MM.1S (cell line): ENCODE results near the gene IL22RA2.

Source experiments
- DNase-seq: peaks from one replicate; pipeline ENCODE4 v3.0.0-alpha.2; 2015
- H2AFZ ChIP-seq: fragments of 300-600 bp; sonication (generic); 2 replicates; pipeline ENCODE4 v1.6.0; 2016; ENCODE audit warnings: antibody characterized with exemption, low read length
- H3F3A ChIP-seq: fragments of 300-600 bp; sonication (generic); 2 replicates; pipeline ENCODE4 v1.6.1; 2016; ENCODE audit warnings: mild to moderate bottlenecking, antibody characterized with exemption, low read length, moderate library complexity, mixed read lengths; ENCODE audit not compliant: insufficient read depth
- H3K27ac ChIP-seq: fragments of 300-600 bp; sonication (generic); 2 replicates; pipeline ENCODE4 v1.5.1; 2016; ENCODE audit warnings: mild to moderate bottlenecking, low read length
- H3K27me3 ChIP-seq: fragments of 300-600 bp; sonication (generic); replicated peaks from 2 replicates; pipeline ENCODE4 v1.6.0; 2016; ENCODE audit warnings: low read length; ENCODE audit not compliant: insufficient read depth
- H3K36me3 ChIP-seq: fragments of 300-600 bp; sonication (generic); replicated peaks from 2 replicates; pipeline ENCODE4 v1.6.1; 2016; ENCODE audit warnings: mild to moderate bottlenecking, low read length, mixed read lengths; ENCODE audit not compliant: insufficient read depth
- H3K4me1 ChIP-seq: fragments of 300-600 bp; sonication (generic); 2 replicates; pipeline ENCODE4 v1.6.1; 2016; ENCODE audit warnings: low read length, mixed read lengths
- H3K4me2 ChIP-seq: fragments of 300-600 bp; sonication (generic); 2 replicates; pipeline ENCODE4 v1.6.0; 2016; ENCODE audit warnings: low read depth, low read length
- H3K4me3 ChIP-seq: fragments of 300-600 bp; sonication (generic); 2 replicates; pipeline ENCODE4 v1.5.1; 2016; ENCODE audit warnings: low read length, mixed read lengths
- H3K79me2 ChIP-seq: fragments of 300-600 bp; sonication (generic); 2 replicates; pipeline ENCODE4 v1.6.1; 2016; ENCODE audit warnings: mixed run types, low read length, mixed read lengths
- H3K9ac ChIP-seq: fragments of 300-600 bp; sonication (generic); 2 replicates; pipeline ENCODE4 v1.6.1; 2016; ENCODE audit warnings: low read length, mixed read lengths
- H3K9me2 ChIP-seq: fragments of 300-600 bp; sonication (generic); replicated peaks from 2 replicates; pipeline ENCODE4 v1.6.1; 2016; ENCODE audit warnings: mild to moderate bottlenecking, low read length, mixed read lengths; ENCODE audit not compliant: insufficient read depth
- H3K9me3 ChIP-seq: fragments of 300-600 bp; sonication (generic); replicated peaks from 2 replicates; pipeline ENCODE4 v1.6.1; 2016; ENCODE audit warnings: mild to moderate bottlenecking, low read length, mixed read lengths; ENCODE audit not compliant: insufficient read depth
- H4K20me1 ChIP-seq: fragments of 300-600 bp; sonication (generic); 2 replicates; pipeline ENCODE4 v1.6.1; 2016; ENCODE audit warnings: mild to moderate bottlenecking, low read length, moderate library complexity, mixed read lengths; ENCODE audit not compliant: insufficient read depth
- EZH2 ChIP-seq: fragments of 300-600 bp; sonication (generic); optimal IDR thresholded peaks from 2 replicates; pipeline ENCODE3; 2017; ENCODE audit warnings: low read depth, mild to moderate bottlenecking, antibody characterized with exemption, low read length, mixed read lengths
- EZH2phosphoT487 ChIP-seq: fragments of 300-600 bp; sonication (generic); IDR thresholded peaks from 2 replicates; pipeline ENCODE4 v1.6.1; 2018; ENCODE audit warnings: antibody characterized with exemption, low read length
- TF ChIP-seq, protein P1 (sequence below): fragments of 300-600 bp; sonication (generic); IDR thresholded peaks from 2 replicates; pipeline ENCODE4 v1.5.1; 2016; ENCODE audit warnings: antibody characterized with exemption, low read length, mixed read lengths

IL22RA2 gene

DNA sequence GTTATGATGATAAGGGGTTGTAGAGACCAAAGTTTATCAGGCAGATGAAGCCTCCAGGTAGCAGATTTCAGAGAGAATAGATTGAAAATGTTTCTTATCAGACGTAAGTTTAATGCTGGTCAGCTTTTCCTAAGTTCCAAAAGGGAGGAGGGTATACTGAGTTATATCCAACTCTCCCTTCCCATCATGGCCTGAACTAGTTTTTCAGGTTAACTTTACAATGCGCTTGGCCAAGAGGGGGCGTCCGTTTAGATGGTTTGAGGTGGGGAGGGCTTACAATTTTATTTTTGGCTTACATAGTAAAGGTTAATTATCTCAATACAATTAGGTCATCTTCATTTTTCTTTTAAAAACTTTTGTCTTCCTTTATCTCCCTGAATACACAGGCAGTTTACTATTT, 19.4 kb upstream of the IL22RA2 start:
- Histone ChIP-seq H3K9me3 (no peaks in the 10 kb centered on the region), H3K27me3 (no peaks in the 10 kb centered on the region), H3K4me1 (no peaks in the 10 kb centered on the region), H3K9me2 (no peaks in the 10 kb centered on the region), H3K4me2 (no peak overlapping the region), H3F3A (no peaks in the 10 kb centered on the region), H3K36me3 (no peaks in the 10 kb centered on the region), H3K9ac (no peak overlapping the region), H3K79me2 (no peaks in the 10 kb centered on the region), H3K4me3 (no peak overlapping the region), H3K27ac (no peak overlapping the region), H4K20me1 (no peaks in the 10 kb centered on the region), H2AFZ (no peak overlapping the region)
- TF ChIP-seq, protein P1, sequence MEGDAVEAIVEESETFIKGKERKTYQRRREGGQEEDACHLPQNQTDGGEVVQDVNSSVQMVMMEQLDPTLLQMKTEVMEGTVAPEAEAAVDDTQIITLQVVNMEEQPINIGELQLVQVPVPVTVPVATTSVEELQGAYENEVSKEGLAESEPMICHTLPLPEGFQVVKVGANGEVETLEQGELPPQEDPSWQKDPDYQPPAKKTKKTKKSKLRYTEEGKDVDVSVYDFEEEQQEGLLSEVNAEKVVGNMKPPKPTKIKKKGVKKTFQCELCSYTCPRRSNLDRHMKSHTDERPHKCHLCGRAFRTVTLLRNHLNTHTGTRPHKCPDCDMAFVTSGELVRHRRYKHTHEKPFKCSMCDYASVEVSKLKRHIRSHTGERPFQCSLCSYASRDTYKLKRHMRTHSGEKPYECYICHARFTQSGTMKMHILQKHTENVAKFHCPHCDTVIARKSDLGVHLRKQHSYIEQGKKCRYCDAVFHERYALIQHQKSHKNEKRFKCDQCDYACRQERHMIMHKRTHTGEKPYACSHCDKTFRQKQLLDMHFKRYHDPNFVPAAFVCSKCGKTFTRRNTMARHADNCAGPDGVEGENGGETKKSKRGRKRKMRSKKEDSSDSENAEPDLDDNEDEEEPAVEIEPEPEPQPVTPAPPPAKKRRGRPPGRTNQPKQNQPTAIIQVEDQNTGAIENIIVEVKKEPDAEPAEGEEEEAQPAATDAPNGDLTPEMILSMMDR = no peak
- TF ChIP-seq EZH2phosphoT487 (no peak), EZH2 (no peak)
- DNase-seq = no peak

GRCh38 chr6:137191670-137192069, 18.2 kb upstream of the IL22RA2 start:
- Histone ChIP-seq H3K27me3 (no peaks in the 10 kb centered on the region), H3K9me2 (no peaks in the 10 kb centered on the region), H3K36me3 (no peaks in the 10 kb centered on the region), H3F3A (no peaks in the 10 kb centered on the region), H3K4me3 (no peak overlapping the region), H2AFZ (no peak overlapping the region), H3K27ac (no peak overlapping the region), H3K9ac (no peak overlapping the region), H3K9me3 (no peaks in the 10 kb centered on the region), H3K79me2 (no peaks in the 10 kb centered on the region), H3K4me1 (no peaks in the 10 kb centered on the region), H4K20me1 (no peaks in the 10 kb centered on the region), H3K4me2 (no peak overlapping the region)
- TF ChIP-seq, protein P1 = no peak
- TF ChIP-seq EZH2phosphoT487 = no peak
- TF ChIP-seq EZH2 = no peak
- no peak for DNase-seq

DNA sequence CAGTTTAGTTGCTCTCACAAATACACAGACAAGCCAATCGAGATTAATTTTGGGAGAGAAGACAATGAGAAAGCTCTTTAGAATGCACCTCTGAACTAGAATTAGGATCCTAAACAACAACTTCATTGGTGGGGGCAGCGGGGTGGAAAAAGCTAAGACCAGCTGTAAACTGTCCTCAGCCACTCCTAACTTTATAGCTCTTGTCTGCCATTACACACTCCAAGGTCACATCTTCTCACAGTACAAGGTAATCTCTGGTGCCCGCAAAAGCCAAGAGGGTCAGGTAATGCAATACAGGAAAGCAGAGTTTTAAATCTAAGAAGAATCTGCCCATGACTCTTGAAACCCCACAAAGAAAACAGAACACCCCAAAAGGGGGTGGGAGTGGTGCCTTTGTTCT, 17.8 kb upstream of the IL22RA2 start:
- no peaks in the 10 kb centered on the region for H3K9me2 ChIP-seq
- H3K4me2 ChIP-seq = no peak overlapping the region
- no peaks in the 10 kb centered on the region for H3F3A ChIP-seq
- no peak for DNase-seq
- no peak overlapping the region for H3K9ac ChIP-seq
- no peaks in the 10 kb centered on the region for H3K4me1 ChIP-seq
- no peaks in the 10 kb centered on the region for H3K79me2 ChIP-seq
- H4K20me1 ChIP-seq = no peaks in the 10 kb centered on the region
- H3K9me3 ChIP-seq = no peaks in the 10 kb centered on the region
- no peak overlapping the region for H2AFZ ChIP-seq
- no peak overlapping the region for H3K27ac ChIP-seq
- no peaks in the 10 kb centered on the region for H3K27me3 ChIP-seq
- TF ChIP-seq EZH2phosphoT487 (no peak), EZH2 (no peak)
- TF ChIP-seq, protein P1 = no peak
- no peaks in the 10 kb centered on the region for H3K36me3 ChIP-seq
- no peak overlapping the region for H3K4me3 ChIP-seq
